Lower leg skin (tissue), 4 donors: ENCODE results near the gene ROR1. TPM values are rescaled to one million over a fixed set of nuclear protein-coding genes. Genes with fewer than 3 reads are reported as not detected.

Experiments
- DNase-seq, 2 donors: peaks; one replicate each; pipeline ENCODE4 v3.0.0-alpha.2; 2019; ENCODE audit warnings: low spot score in 2 of 2
- H3K4me3 ChIP-seq: fragments of 200-600 bp; sonication (generic); 2 replicates; pipeline ENCODE4 v1.5.1; 2017; ENCODE audit warnings: mild to moderate bottlenecking, low read depth; ENCODE audit not compliant: poor library complexity, severe bottlenecking
- POLR2A ChIP-seq, 2 donors: fragments of 450-650 bp; IDR thresholded peaks; one replicate each; pipeline ENCODE4 v1.6.1; 2016 to 2017; ENCODE audit warnings: antibody characterized with exemption in 2 of 2, mild to moderate bottlenecking in 1 of 2, moderate library complexity in 1 of 2
- WGBS, 2 donors: methylation state at CpG; one replicate each; pipeline ENCODE4 v1.1.5; 2018; 5-methylcytosine and 5-hydroxymethylcytosine counted together
- intact Hi-C: fragments of 100-400 bp; cut with DNase I; formaldehyde crosslinking; loops from one replicate; pipeline ENCODE4 v1.15.0; 2023; ENCODE audit warnings: low total_unique reads
- total RNA-seq, 4 donors: library from RNA; depleted of rRNA; stranded (reverse); fragments of >200 nt; gene quantifications; one replicate each; pipeline ENCODE4 v1.1.0, GENCODE V29; 2016
- TF ChIP-seq, protein P1 (sequence below), 3 donors: fragments of 450-650 bp; IDR thresholded peaks; one replicate each; pipeline ENCODE4 v1.5.1; 2016; ENCODE audit warnings: antibody characterized with exemption in 3 of 3, mild to moderate bottlenecking in 3 of 3, moderate library complexity in 2 of 3

The ROR1 gene
- total RNA-seq, 4 donors from 2014 or later, result 12.9 to 28.6 (median 22.5) TPM

DNA sequence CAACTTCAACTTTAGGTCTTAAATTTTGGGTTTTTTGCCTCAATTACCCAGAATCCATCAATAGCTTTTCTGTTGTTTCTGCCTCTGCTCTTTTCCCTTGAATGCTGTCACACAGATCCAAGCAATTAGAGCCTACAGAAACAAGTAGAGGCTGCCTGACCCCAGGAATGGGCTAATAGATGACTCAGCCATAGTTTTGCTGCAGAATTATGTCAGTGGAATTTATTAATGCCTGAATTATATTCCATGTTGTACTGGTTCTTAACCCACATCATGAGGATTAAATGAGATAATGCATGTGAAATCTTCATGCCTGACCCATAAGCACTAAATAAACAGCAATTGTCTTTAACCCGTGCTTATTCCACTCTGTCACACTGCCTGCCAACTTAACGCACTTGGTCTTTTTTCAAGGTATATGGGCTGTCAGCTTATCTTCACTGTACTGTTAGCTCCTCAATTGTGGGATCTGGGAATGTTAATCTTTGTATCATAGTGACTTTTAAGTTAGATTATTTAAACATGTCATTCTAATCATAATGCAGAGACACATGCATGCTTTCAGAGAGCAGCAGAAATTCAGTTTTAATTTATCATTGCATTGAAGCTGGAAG, 213.3 kb downstream of the ROR1 start:
- no peak overlapping the region for H3K4me3 ChIP-seq
- 63 to 64% methylated on average over 2 of the region's 2 CpGs for WGBS, 2 donors
- DNase-seq, result no peak
- intact Hi-C loops, result no loop called here
- TF ChIP-seq, protein P1, sequence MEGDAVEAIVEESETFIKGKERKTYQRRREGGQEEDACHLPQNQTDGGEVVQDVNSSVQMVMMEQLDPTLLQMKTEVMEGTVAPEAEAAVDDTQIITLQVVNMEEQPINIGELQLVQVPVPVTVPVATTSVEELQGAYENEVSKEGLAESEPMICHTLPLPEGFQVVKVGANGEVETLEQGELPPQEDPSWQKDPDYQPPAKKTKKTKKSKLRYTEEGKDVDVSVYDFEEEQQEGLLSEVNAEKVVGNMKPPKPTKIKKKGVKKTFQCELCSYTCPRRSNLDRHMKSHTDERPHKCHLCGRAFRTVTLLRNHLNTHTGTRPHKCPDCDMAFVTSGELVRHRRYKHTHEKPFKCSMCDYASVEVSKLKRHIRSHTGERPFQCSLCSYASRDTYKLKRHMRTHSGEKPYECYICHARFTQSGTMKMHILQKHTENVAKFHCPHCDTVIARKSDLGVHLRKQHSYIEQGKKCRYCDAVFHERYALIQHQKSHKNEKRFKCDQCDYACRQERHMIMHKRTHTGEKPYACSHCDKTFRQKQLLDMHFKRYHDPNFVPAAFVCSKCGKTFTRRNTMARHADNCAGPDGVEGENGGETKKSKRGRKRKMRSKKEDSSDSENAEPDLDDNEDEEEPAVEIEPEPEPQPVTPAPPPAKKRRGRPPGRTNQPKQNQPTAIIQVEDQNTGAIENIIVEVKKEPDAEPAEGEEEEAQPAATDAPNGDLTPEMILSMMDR (IDR thresholded peaks at IDR 0.05), result no peak
- TF ChIP-seq POLR2A (IDR thresholded peaks at IDR 0.05), result no peak

DNA sequence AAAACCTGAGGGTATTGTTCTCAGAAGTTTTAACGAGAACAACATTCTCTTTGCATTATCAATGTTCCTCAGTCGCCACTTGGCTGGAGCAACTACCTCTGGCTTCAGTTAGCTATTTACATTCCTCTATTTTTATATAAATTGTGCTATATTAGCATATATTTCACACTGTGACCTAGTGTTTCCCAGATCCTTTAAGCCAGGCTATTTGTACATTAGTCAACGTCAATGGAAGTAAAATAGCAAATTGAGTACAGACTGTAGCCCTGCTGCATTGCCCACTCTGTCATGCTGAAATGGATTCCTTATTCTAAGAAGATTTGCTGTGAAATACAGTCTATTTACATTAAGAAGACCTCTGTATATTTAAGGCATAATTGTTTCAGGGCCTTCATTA, 213.8 kb downstream of the ROR1 start:
- WGBS, 2 donors, result 73 to 81% methylated on average over 3 of the region's 3 CpGs
- intact Hi-C loops, result no loop called here
- no peak overlapping the region for H3K4me3 ChIP-seq
- TF ChIP-seq POLR2A (IDR thresholded peaks at IDR 0.05), result no peak
- TF ChIP-seq, protein P1 (IDR thresholded peaks at IDR 0.05), result no peak
- DNase-seq, result no peak

DNA sequence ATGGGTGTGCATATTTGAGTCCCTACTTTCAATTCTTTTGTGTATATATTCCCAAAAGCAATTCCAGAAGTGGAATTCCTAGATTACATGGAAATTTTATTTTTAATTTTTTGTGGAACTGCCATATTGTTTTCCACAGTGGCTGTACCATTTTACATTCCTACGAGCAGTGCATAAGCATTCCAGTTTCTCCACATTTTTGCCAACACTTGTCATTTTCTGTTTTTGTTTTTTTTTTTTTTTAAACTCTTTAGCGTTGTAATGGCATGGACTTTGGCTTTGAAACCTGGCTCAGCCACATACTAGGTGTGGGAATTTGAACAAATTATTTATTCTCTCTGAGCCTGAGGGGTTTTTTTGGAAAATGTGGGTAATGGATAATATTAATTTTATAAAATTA, 215.1 kb downstream of the ROR1 start:
- TF ChIP-seq, protein P1 (IDR thresholded peaks at IDR 0.05), result no peak
- no peak for TF ChIP-seq POLR2A (IDR thresholded peaks at IDR 0.05)
- intact Hi-C loops, result no loop called here
- no peak overlapping the region for H3K4me3 ChIP-seq
- WGBS, 2 donors, result 76 to 79% methylated on average over 2 of the region's 2 CpGs
- DNase-seq, result no peak

DNA sequence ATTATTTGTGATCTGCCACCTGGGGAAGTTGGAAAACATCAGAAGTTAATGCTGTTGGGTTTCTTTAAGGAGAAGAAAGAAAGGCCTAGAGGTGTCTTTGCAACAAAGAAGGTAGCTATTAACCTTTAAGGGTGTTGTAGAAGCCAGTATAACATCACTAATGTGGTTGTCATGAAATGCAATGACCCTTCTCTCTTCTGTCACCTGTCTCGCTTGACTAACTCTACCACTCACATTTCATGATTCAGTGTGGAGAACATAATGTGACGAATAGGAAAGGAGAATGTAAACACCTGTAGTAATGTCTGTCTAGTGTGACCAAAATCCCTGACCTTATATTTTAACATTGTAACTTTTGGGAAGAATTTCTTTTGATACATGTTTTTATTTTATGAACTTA, 217.9 kb downstream of the ROR1 start:
- no peak for TF ChIP-seq POLR2A (IDR thresholded peaks at IDR 0.05)
- intact Hi-C loops, result no loop called here
- WGBS, 2 donors, result 50 to 74% methylated on average over 2 of the region's 2 CpGs
- H3K4me3 ChIP-seq, result no peak overlapping the region
- no peak for DNase-seq

DNA sequence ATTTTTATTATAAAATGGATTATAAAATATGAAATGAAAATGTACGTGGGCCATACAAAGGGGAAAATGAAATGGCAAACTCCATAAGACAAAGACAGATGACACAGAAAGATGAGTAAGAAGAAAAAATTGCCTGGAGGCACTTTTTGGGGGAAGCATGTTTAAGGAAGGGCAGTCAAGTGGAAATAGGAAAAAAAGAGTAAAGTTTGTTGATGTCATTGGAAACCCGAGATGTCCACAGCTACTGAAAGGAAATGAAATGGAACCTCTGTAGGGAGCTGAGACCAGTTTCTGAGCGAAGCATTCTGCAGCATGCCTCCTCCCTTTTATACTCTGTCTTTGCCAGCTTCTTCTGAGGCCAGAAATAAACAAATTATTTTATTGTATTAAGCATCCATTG, 226.2 kb downstream of the ROR1 start:
- intact Hi-C loops, result loop anchor here (10.0 kb wide), 1 partner anchor 1395 kb away; no protein-coding TSS in a partner anchor
- TF ChIP-seq, protein P1 (IDR thresholded peaks at IDR 0.05), result no peak
- TF ChIP-seq POLR2A (IDR thresholded peaks at IDR 0.05), result no peak
- DNase-seq, result no peak
- WGBS, 2 donors, result 56 to 72% methylated on average over 3 of the region's 3 CpGs
- H3K4me3 ChIP-seq, result no peak overlapping the region

DNA sequence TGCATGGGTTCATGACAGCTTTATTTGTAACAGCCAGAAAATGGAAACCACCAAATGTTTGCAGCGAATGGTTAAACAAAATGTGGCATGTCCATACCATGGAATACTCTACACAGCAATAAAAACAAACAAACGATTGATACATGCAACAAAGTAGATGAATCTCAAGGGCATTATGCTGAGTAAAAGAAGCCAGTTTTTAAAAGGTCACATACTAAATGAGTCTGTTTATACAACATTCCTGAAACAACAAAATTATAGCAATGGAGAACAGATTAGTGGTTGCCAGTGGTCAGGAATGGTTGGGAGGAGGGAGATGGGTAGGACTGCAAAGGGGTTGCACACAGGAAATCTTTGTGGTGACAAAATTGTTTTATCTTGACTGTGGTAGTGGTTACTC, 227.2 kb downstream of the ROR1 start:
- WGBS, 2 donors, result 59 to 79% methylated on average over 2 of the region's 2 CpGs

More for the DNA sequence above, 227.2 kb downstream of the ROR1 start:
- H3K4me3 ChIP-seq, result no peak overlapping the region
- intact Hi-C loops, result loop anchor here (10.0 kb wide), 1 partner anchor 1396 kb away; no protein-coding TSS in a partner anchor
- no peak for TF ChIP-seq POLR2A (IDR thresholded peaks at IDR 0.05)
- TF ChIP-seq, protein P1 (IDR thresholded peaks at IDR 0.05), result no peak
- no peak for DNase-seq
